Osteoblast (primary cell): Measurements from ENCODE around the gene HSD17B14. TPM values are rescaled to one million over a fixed set of nuclear protein-coding genes. Genes with fewer than 3 reads are reported as not detected.
A peak's percentile ranks its signal among the peaks of the same experiment; 100 is the strongest.

ENCODE experiments used
- DNase-seq: peaks from one replicate; pipeline ENCODE4 v3.0.0; 2011; ENCODE audit warnings: low spot score, mixed read lengths; ENCODE audit not compliant: insufficient read length; ENCODE audit errors: missing footprints
- H2AFZ ChIP-seq: 2 replicates; pipeline ENCODE4 v1.6.0; 2011; ENCODE audit warnings: mild to moderate bottlenecking, low read length
- H3K27ac ChIP-seq: 2 replicates; pipeline ENCODE4 v1.5.1; 2011; ENCODE audit warnings: mild to moderate bottlenecking, low read depth, low read length, moderate library complexity
- H3K27me3 ChIP-seq: 2 replicates; pipeline ENCODE4 v1.6.0; 2012; ENCODE audit warnings: mild to moderate bottlenecking, control low read depth, inconsistent platforms, low read length, moderate library complexity; ENCODE audit not compliant: insufficient read depth
- H3K36me3 ChIP-seq: 2 replicates; pipeline ENCODE4 v1.5.1; 2011; ENCODE audit warnings: mild to moderate bottlenecking, low read length, control low read depth, moderate library complexity; ENCODE audit not compliant: insufficient read depth
- H3K4me1 ChIP-seq: 2 replicates; pipeline ENCODE4 v1.5.1; 2011; ENCODE audit warnings: mild to moderate bottlenecking, low read length, control low read depth, moderate library complexity; ENCODE audit not compliant: insufficient read depth
- H3K4me2 ChIP-seq: 2 replicates; pipeline ENCODE4 v1.6.0; 2011; ENCODE audit warnings: mild to moderate bottlenecking, low read length; ENCODE audit not compliant: insufficient read depth
- H3K4me3 ChIP-seq: fragments of 200-600 bp; sonication (generic); 3 replicates; pipeline ENCODE4 v1.5.1; 2012; ENCODE audit warnings: mild to moderate bottlenecking, low read length, inconsistent platforms; ENCODE audit not compliant: insufficient read depth
- H3K79me2 ChIP-seq: 2 replicates; pipeline ENCODE4 v1.6.0; 2012; ENCODE audit warnings: mild to moderate bottlenecking, low read length, control low read depth, inconsistent platforms; ENCODE audit not compliant: insufficient read depth
- H3K9me3 ChIP-seq: 2 replicates; pipeline ENCODE4 v1.5.1; 2011; ENCODE audit warnings: low read depth, low read length, control low read depth
- H4K20me1 ChIP-seq: 2 replicates; pipeline ENCODE4 v1.6.0; 2012; ENCODE audit warnings: mild to moderate bottlenecking, low read length, control low read depth; ENCODE audit not compliant: insufficient read depth
- CTCF ChIP-seq: IDR thresholded peaks from 2 replicates; pipeline ENCODE4 v1.5.1; 2011; ENCODE audit warnings: mild to moderate bottlenecking, low read depth, low read length, moderate library complexity; ENCODE audit errors: extremely low read depth
- total RNA-seq: library from RNA; depleted of rRNA; stranded (reverse); fragments of >200 nt; gene quantifications from 2 replicates; pipeline ENCODE4 v1.2.3, GENCODE V29; 2012

The HSD17B14 gene
- total RNA-seq, 1 donor, result 1.8 TPM

DNA sequence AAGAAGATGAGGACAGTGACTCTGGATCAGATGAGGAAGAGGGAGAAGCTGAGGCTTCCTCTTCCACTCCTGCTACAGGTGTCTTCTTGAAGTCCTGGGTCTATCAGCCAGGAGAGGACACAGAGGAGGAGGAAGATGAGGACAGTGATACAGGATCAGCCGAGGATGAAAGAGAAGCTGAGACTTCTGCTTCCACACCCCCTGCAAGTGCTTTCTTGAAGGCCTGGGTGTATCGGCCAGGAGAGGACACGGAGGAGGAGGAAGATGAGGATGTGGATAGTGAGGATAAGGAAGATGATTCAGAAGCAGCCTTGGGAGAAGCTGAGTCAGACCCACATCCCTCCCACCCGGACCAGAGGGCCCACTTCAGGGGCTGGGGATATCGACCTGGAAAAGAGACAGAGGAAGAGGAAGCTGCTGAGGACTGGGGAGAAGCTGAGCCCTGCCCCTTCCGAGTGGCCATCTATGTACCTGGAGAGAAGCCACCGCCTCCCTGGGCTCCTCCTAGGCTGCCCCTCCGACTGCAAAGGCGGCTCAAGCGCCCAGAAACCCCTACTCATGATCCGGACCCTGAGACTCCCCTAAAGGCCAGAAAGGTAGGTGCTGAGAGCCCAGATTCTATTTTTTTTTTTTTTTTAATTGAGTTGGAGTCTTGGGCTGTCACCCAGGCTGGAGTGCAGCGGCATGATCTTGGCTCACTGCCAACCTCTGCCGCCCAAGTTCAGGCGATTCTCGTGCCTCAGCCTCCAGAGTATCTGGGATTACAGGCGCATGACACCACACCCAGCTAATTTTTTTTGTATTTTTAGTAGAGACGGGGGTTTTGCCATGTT lies 38.2 kb upstream of the HSD17B14 start:
- peaks cover 28% of the 10 kb centered on the region for H3K4me1 ChIP-seq
- no peaks in the 10 kb centered on the region for H3K9me3 ChIP-seq
- peak overlapping the region; percentile 90 for H3K4me3 ChIP-seq
- H3K79me2 ChIP-seq, result peaks cover 43% of the 10 kb centered on the region
- TF ChIP-seq CTCF, result no peak
- no peaks in the 10 kb centered on the region for H3K27me3 ChIP-seq
- H3K4me2 ChIP-seq, result peak overlapping the region; percentile 100
- DNase-seq, result peak; percentile 60
- H3K27ac ChIP-seq, result peak overlapping the region; percentile 99
- peaks cover 46% of the 10 kb centered on the region for H3K36me3 ChIP-seq
- H2AFZ ChIP-seq, result no peak overlapping the region
- peaks cover 52% of the 10 kb centered on the region for H4K20me1 ChIP-seq

DNA sequence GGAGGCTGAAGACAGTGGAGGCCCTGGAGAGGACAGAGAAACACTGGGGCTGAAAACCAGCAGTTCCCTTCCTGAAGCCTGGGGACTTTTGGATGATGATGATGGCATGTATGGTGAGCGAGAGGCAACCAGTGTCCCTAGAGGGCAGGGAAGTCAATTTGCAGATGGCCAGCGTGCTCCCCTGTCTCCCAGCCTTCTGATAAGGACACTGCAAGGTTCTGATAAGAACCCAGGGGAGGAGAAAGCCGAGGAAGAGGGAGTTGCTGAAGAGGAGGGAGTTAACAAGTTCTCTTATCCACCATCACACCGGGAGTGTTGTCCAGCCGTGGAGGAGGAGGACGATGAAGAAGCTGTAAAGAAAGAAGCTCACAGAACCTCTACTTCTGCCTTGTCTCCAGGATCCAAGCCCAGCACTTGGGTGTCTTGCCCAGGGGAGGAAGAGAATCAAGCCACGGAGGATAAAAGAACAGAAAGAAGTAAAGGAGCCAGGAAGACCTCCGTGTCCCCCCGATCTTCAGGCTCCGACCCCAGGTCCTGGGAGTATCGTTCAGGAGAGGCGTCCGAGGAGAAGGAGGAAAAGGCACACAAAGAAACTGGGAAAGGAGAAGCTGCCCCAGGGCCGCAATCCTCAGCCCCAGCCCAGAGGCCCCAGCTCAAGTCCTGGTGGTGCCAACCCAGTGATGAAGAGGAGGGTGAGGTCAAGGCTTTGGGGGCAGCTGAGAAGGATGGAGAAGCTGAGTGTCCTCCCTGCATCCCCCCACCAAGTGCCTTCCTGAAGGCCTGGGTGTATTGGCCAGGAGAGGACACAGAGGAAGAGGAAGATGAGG lies 37.4 kb upstream of the HSD17B14 start:
- TF ChIP-seq CTCF, result no peak
- Histone ChIP-seq H3K4me1 (peaks cover 30% of the 10 kb centered on the region), H3K4me2 (peak overlapping the region; percentile 100), H4K20me1 (peaks cover 51% of the 10 kb centered on the region), H2AFZ (no peak overlapping the region), H3K4me3 (peak overlapping the region; percentile 90), H3K27me3 (no peaks in the 10 kb centered on the region), H3K9me3 (no peaks in the 10 kb centered on the region), H3K27ac (peak overlapping the region; percentile 99), H3K36me3 (peaks cover 44% of the 10 kb centered on the region), H3K79me2 (peaks cover 43% of the 10 kb centered on the region)
- peak; percentile 76 for DNase-seq

GRCh38 chr19:48872884-48873475 lies 36.7 kb upstream of the HSD17B14 start:
- Histone ChIP-seq H2AFZ (no peak overlapping the region), H3K27me3 (no peaks in the 10 kb centered on the region), H3K4me2 (peak overlapping the region; percentile 100), H3K4me3 (peak overlapping the region; percentile 90), H3K4me1 (peaks cover 31% of the 10 kb centered on the region), H3K9me3 (no peaks in the 10 kb centered on the region), H4K20me1 (peaks cover 44% of the 10 kb centered on the region), H3K27ac (peak overlapping the region; percentile 99), H3K36me3 (peaks cover 42% of the 10 kb centered on the region), H3K79me2 (peaks cover 42% of the 10 kb centered on the region)
- DNase-seq, result peak; percentile 95
- no peak for TF ChIP-seq CTCF
